Trophoblast cell (in vitro differentiated cells and primary cell): ENCODE data around the gene GNB5.

Source experiments
- DNase-seq, 2 donors: peaks; one replicate each; pipeline ENCODE4 v3.0.0-alpha.2; 2016
- H2AFZ ChIP-seq: 2 replicates; pipeline ENCODE4 v1.6.1; 2013; ENCODE audit warnings: low read length, moderate library complexity, mild to moderate bottlenecking; ENCODE audit not compliant: insufficient read depth, poor library complexity
- H2AK5ac ChIP-seq: 2 replicates; pipeline ENCODE4 v1.6.1; 2013; ENCODE audit warnings: mild to moderate bottlenecking, low read length
- H2BK120ac ChIP-seq: 2 replicates; pipeline ENCODE4 v1.6.1; 2013; ENCODE audit warnings: low read length, mild to moderate bottlenecking, moderate library complexity; ENCODE audit not compliant: insufficient read depth, poor library complexity
- H2BK12ac ChIP-seq: 2 replicates; pipeline ENCODE4 v1.6.1; 2013; ENCODE audit warnings: mild to moderate bottlenecking, low read length, moderate library complexity
- H2BK5ac ChIP-seq: 2 replicates; pipeline ENCODE4 v1.6.1; 2013; ENCODE audit warnings: low read length, low read depth, moderate library complexity, mild to moderate bottlenecking; ENCODE audit not compliant: poor library complexity
- H3K14ac ChIP-seq: 2 replicates; pipeline ENCODE4 v1.6.1; 2013; ENCODE audit warnings: mild to moderate bottlenecking, low read length
- H3K18ac ChIP-seq: 2 replicates; pipeline ENCODE4 v1.6.1; 2013; ENCODE audit warnings: mild to moderate bottlenecking, low read length
- H3K23ac ChIP-seq: 2 replicates; pipeline ENCODE4 v1.6.1; 2013; ENCODE audit warnings: low read length
- H3K27ac ChIP-seq: 2 replicates; pipeline ENCODE4 v1.5.1; 2013; ENCODE audit warnings: low read depth, mild to moderate bottlenecking, inconsistent platforms, low read length, moderate library complexity
- H3K27me3 ChIP-seq: 2 replicates; pipeline ENCODE4 v1.6.1; 2013; ENCODE audit warnings: inconsistent platforms, mild to moderate bottlenecking, low read length, moderate library complexity; ENCODE audit not compliant: insufficient read depth
- H3K36me3 ChIP-seq, 2 experiments: 1 replicate in 1 of 2; 2 replicates in 1 of 2; pipeline ENCODE4 v1.6.1; 2013; ENCODE audit warnings: low read length in 2 of 2, mild to moderate bottlenecking in 2 of 2, moderate library complexity in 1 of 2; ENCODE audit not compliant: insufficient read depth in 2 of 2, control insufficient read depth in 1 of 2
- H3K4ac ChIP-seq: 2 replicates; pipeline ENCODE4 v1.6.1; 2013; ENCODE audit warnings: low read depth, mild to moderate bottlenecking, low read length, moderate library complexity
- H3K4me1 ChIP-seq, 2 experiments: 1 replicate in 1 of 2; 2 replicates in 1 of 2; pipeline ENCODE4 v1.6.1; 2013; ENCODE audit warnings: low read length in 2 of 2, mild to moderate bottlenecking in 2 of 2, moderate library complexity in 1 of 2; ENCODE audit not compliant: insufficient read depth in 2 of 2, control insufficient read depth in 1 of 2
- H3K4me2 ChIP-seq: 2 replicates; pipeline ENCODE4 v1.6.1; 2013; ENCODE audit warnings: inconsistent platforms, mild to moderate bottlenecking, low read length, moderate library complexity
- H3K4me3 ChIP-seq: 2 replicates; pipeline ENCODE4 v1.5.1; 2013; ENCODE audit warnings: mild to moderate bottlenecking, low read depth, low read length, inconsistent platforms
- H3K79me1 ChIP-seq: one replicate; pipeline ENCODE4 v1.6.1; 2013; ENCODE audit warnings: low read length
- H3K79me2 ChIP-seq: 2 replicates; pipeline ENCODE4 v1.6.1; 2013; ENCODE audit warnings: low read length, mild to moderate bottlenecking; ENCODE audit not compliant: control insufficient read depth, insufficient read depth, poor library complexity
- H3K9ac ChIP-seq: 2 replicates; pipeline ENCODE4 v1.6.1; 2013; ENCODE audit warnings: mild to moderate bottlenecking, low read length
- H3K9me3 ChIP-seq: 2 replicates; pipeline ENCODE4 v1.6.1; 2013; ENCODE audit warnings: low read depth, mild to moderate bottlenecking, control low read depth, inconsistent platforms, low read length; ENCODE audit not compliant: insufficient read depth
- H4K12ac ChIP-seq: 2 replicates; pipeline ENCODE4 v1.6.1; 2013; ENCODE audit warnings: low read depth, mild to moderate bottlenecking, low read length, moderate library complexity
- H4K8ac ChIP-seq: 2 replicates; pipeline ENCODE4 v1.6.1; 2013; ENCODE audit warnings: low read depth, mild to moderate bottlenecking, low read length, moderate library complexity
- H4K91ac ChIP-seq: one replicate; pipeline ENCODE4 v1.6.1; 2013; ENCODE audit warnings: low read depth, mild to moderate bottlenecking, low read length, moderate library complexity
- WGBS: extraction: QIAGEN DNeasy Blood & Tissue Kit; methylation state at CpG from one replicate; pipeline ENCODE4 v1.1.7; 2013; ENCODE audit warnings: missing lambda C conversion rate; ENCODE audit not compliant: insufficient read length, insufficient coverage; ENCODE audit errors: extremely low coverage; 5-methylcytosine and 5-hydroxymethylcytosine counted together

GNB5 gene

GRCh38 chr15:52150043-52150825 lies 41.0 kb downstream of the GNB5 start:
- Histone ChIP-seq H3K4ac (no peak overlapping the region), H3K23ac (no peak overlapping the region), H2AFZ (no peak overlapping the region), H3K14ac (no peak overlapping the region), H2BK120ac (no peak overlapping the region), H3K4me3 (no peak overlapping the region), H3K4me1 (no peaks in the 10 kb centered on the region), H3K79me1 (no peaks in the 10 kb centered on the region), H3K9ac (no peak overlapping the region), H3K36me3 (peaks cover 0 to 3% of the 10 kb centered on the region in 2 experiments), H2BK12ac (no peak overlapping the region), H2AK5ac (no peak overlapping the region), H3K27ac (no peak overlapping the region), H3K9me3 (no peaks in the 10 kb centered on the region), H4K12ac (no peak overlapping the region), H3K27me3 (no peaks in the 10 kb centered on the region), H3K18ac (no peak overlapping the region), H4K8ac (no peak overlapping the region), H3K79me2 (no peaks in the 10 kb centered on the region), H2BK5ac (no peak overlapping the region), H4K91ac (no peak overlapping the region), H3K4me2 (no peak overlapping the region)
- no CpG with 5 or more reads among the region's 9 CpGs for WGBS
- no peak for DNase-seq

- Histone ChIP-seq H3K27me3 (no peaks in the 10 kb centered on the region), H4K12ac (no peak overlapping the region), H3K27ac (no peak overlapping the region), H3K4me3 (no peak overlapping the region), H3K4me1 (peaks cover 2 to 5% of the 10 kb centered on the region in 2 experiments), H2BK5ac (no peak overlapping the region), H2BK120ac (no peak overlapping the region), H3K4ac (no peak overlapping the region), H3K9me3 (no peaks in the 10 kb centered on the region), H3K36me3 (peaks cover 0 to 3% of the 10 kb centered on the region in 2 experiments), H3K18ac (no peak overlapping the region), H3K79me1 (peaks cover 5% of the 10 kb centered on the region), H3K14ac (no peak overlapping the region), H2AK5ac (no peak overlapping the region), H4K91ac (no peak overlapping the region), H3K4me2 (no peak overlapping the region), H2BK12ac (no peak overlapping the region), H4K8ac (no peak overlapping the region), H3K9ac (no peak overlapping the region), H3K79me2 (no peaks in the 10 kb centered on the region), H3K23ac (no peak overlapping the region), H2AFZ (no peak overlapping the region)
- no CpG with 5 or more reads among the region's 5 CpGs for WGBS
- peak in 1 of 2 donors; percentile 17 for DNase-seq
These were observed 42.8 kb downstream of the GNB5 start for GRCh38 chr15:52148403-52148802.

- no peaks in the 10 kb centered on the region for H3K9me3 ChIP-seq
- H3K23ac ChIP-seq, result no peak overlapping the region
- no peak overlapping the region for H2BK120ac ChIP-seq
- no peak overlapping the region for H3K27ac ChIP-seq
- no peak overlapping the region for H4K91ac ChIP-seq
- H2AK5ac ChIP-seq, result no peak overlapping the region
- no peak overlapping the region for H3K4me3 ChIP-seq
- H2BK12ac ChIP-seq, result no peak overlapping the region
- no CpG with 5 or more reads among the region's 3 CpGs for WGBS
- H3K18ac ChIP-seq, result no peak overlapping the region
- no peaks in the 10 kb centered on the region for H3K27me3 ChIP-seq
- H2BK5ac ChIP-seq, result no peak overlapping the region
- H2AFZ ChIP-seq, result no peak overlapping the region
- no peak overlapping the region for H3K4ac ChIP-seq
- H3K4me2 ChIP-seq, result no peak overlapping the region
- peaks cover 7% of the 10 kb centered on the region for H3K79me1 ChIP-seq
- no peak overlapping the region for H4K12ac ChIP-seq
- H3K4me1 ChIP-seq, result peaks cover 5 to 6% of the 10 kb centered on the region in 2 experiments
- no peak overlapping the region for H4K8ac ChIP-seq
- H3K36me3 ChIP-seq, result peaks cover 0 to 3% of the 10 kb centered on the region in 2 experiments
- no peak for DNase-seq
- H3K9ac ChIP-seq, result no peak overlapping the region
- no peak overlapping the region for H3K14ac ChIP-seq
- no peaks in the 10 kb centered on the region for H3K79me2 ChIP-seq
These were observed 44.4 kb downstream of the GNB5 start for GRCh38 chr15:52146776-52147175.

GRCh38 chr15:52146261-52146660 lies 44.9 kb downstream of the GNB5 start:
- H2BK120ac ChIP-seq, result no peak overlapping the region
- no peak overlapping the region for H4K91ac ChIP-seq
- no peak for DNase-seq
- H2BK5ac ChIP-seq, result no peak overlapping the region
- no peak overlapping the region for H2AFZ ChIP-seq
- no peak overlapping the region for H3K4ac ChIP-seq
- no peak overlapping the region for H3K14ac ChIP-seq
- peaks cover 5 to 6% of the 10 kb centered on the region in 2 experiments for H3K4me1 ChIP-seq
- H3K27me3 ChIP-seq, result no peaks in the 10 kb centered on the region
- no peak overlapping the region for H3K4me3 ChIP-seq
- peaks cover 0 to 3% of the 10 kb centered on the region in 2 experiments for H3K36me3 ChIP-seq
- no peak overlapping the region for H3K9ac ChIP-seq
- H3K23ac ChIP-seq, result no peak overlapping the region
- no peaks in the 10 kb centered on the region for H3K9me3 ChIP-seq
- H2BK12ac ChIP-seq, result no peak overlapping the region
- peaks cover 7% of the 10 kb centered on the region for H3K79me1 ChIP-seq
- H3K27ac ChIP-seq, result no peak overlapping the region
- no peak overlapping the region for H4K8ac ChIP-seq
- no CpG with 5 or more reads among the region's 2 CpGs for WGBS
- H3K4me2 ChIP-seq, result no peak overlapping the region
- H3K18ac ChIP-seq, result no peak overlapping the region
- no peak overlapping the region for H2AK5ac ChIP-seq
- no peak overlapping the region for H4K12ac ChIP-seq
- no peaks in the 10 kb centered on the region for H3K79me2 ChIP-seq
